Lung (tissue), 12 donors: Measurements from ENCODE around the gene MAP1LC3B. TPM values are rescaled to one million over a fixed set of nuclear protein-coding genes. Genes with fewer than 3 reads are reported as not detected.

Source experiments
- ATAC-seq: fragments of 200-7000 bp; cut with Tn5 transposase; one replicate; pipeline ENCODE4 v1.9.1; 2020; ENCODE audit warnings: moderate number of reproducible peaks; ENCODE audit not compliant: insufficient read depth, low FRiP score
- DNase-seq, 3 donors: peaks; one replicate each; pipeline ENCODE4 v3.0.0-alpha.2; 2013 to 2017
- H3K27ac ChIP-seq, 2 donors: one replicate each; pipeline ENCODE4 v1.5.1; 2013; ENCODE audit warnings: mild to moderate bottlenecking in 2 of 2, moderate library complexity in 2 of 2, control low read depth in 1 of 2, inconsistent platforms in 1 of 2, low read depth in 1 of 2, low read length in 1 of 2
- H3K27me3 ChIP-seq, 3 donors: one replicate each; pipeline ENCODE4 v1.5.1; 2013; ENCODE audit warnings: low read length in 2 of 3; ENCODE audit not compliant: control insufficient read depth in 3 of 3, insufficient read depth in 3 of 3
- H3K36me3 ChIP-seq, 4 donors: one replicate each; pipeline ENCODE4 v1.5.1; 2013; ENCODE audit warnings: low read length in 4 of 4, mild to moderate bottlenecking in 1 of 4, moderate library complexity in 1 of 4; ENCODE audit not compliant: control insufficient read depth in 4 of 4, insufficient read depth in 4 of 4
- H3K4me1 ChIP-seq, 5 donors: one replicate each; pipeline ENCODE4 v1.5.1; 2013; ENCODE audit warnings: low read length in 5 of 5, mild to moderate bottlenecking in 2 of 5, moderate library complexity in 1 of 5; ENCODE audit not compliant: control insufficient read depth in 5 of 5, insufficient read depth in 5 of 5
- H3K4me3 ChIP-seq: one replicate; pipeline ENCODE4 v1.5.1; 2013; ENCODE audit warnings: mild to moderate bottlenecking, control low read depth, moderate library complexity
- H3K9ac ChIP-seq, 2 donors: one replicate each; pipeline ENCODE4 v1.5.1; 2013; ENCODE audit warnings: low read length in 2 of 2, control low read depth in 1 of 2; ENCODE audit not compliant: insufficient read depth in 1 of 2
- H3K9me3 ChIP-seq, 4 donors: one replicate each; pipeline ENCODE4 v1.5.1; 2013; ENCODE audit warnings: low read length in 3 of 4, mild to moderate bottlenecking in 1 of 4, moderate library complexity in 1 of 4; ENCODE audit not compliant: control insufficient read depth in 4 of 4, insufficient read depth in 3 of 4
- CTCF ChIP-seq: IDR thresholded peaks from 2 replicates; pipeline ENCODE4 v1.5.1; 2012; ENCODE audit warnings: mild to moderate bottlenecking; ENCODE audit errors: control extremely low read depth, extremely low read depth
- WGBS, 2 donors: extraction: QIAGEN DNeasy Blood & Tissue Kit; methylation state at CpG; one replicate each; pipeline ENCODE4 v1.1.7; 2013; 5-methylcytosine and 5-hydroxymethylcytosine counted together
- polyA plus RNA-seq, 2 donors: library from polyadenylated mRNA; stranded (reverse); fragments of 200-250 nt; gene quantifications; one replicate each; pipeline ENCODE4 v1.2.1, GENCODE V29; 2013
- total RNA-seq, 2 donors: library from RNA; depleted of rRNA in 1 of 2; stranded (reverse); fragments of >200 nt in 1 of 2; gene quantifications; one replicate each; pipeline ENCODE4 v1.2.1, GENCODE V29; 2014 to 2021
- donor health status: control.
- donor health status: control.
- donor health status: Bipolar disorder and iron deficiency.
- donor health status: healthy.
- donor health status: DM: yes; HTN: yes; CAD: no.

The MAP1LC3B gene
- total and polyA plus RNA-seq, 4 donors: 43.3 to 62.2 (median 47.7) TPM

- Histone ChIP-seq H3K4me3 (no peak overlapping the region), H3K4me1 (peaks cover 0 to 9% (median 9%) of the 10 kb centered on the region in 5 donors), H3K36me3 (peaks cover 0 to 15% (median 5%) of the 10 kb centered on the region in 4 donors), H3K9ac (no peak overlapping the region), H3K27me3 (no peaks in the 10 kb centered on the region), H3K27ac (no peak overlapping the region), H3K9me3 (no peaks in the 10 kb centered on the region)
- 96% methylated on average over 13 of the region's 13 CpGs for WGBS, 2 donors
- TF ChIP-seq CTCF: no peak
- no peak for ATAC-seq
- no peak for DNase-seq
These were observed 43.4 kb upstream of the MAP1LC3B start for GRCh38 chr16:87348616-87349157.

GRCh38 chr16:87350031-87350430 lies 42.1 kb upstream of the MAP1LC3B start:
- no peak for ATAC-seq
- H3K9ac ChIP-seq: no peak overlapping the region
- WGBS, 2 donors: 90 to 93% methylated on average over 8 of the region's 8 CpGs
- no peak for DNase-seq
- TF ChIP-seq CTCF: no peak
- peaks cover 0 to 9% (median 2%) of the 10 kb centered on the region in 5 donors for H3K4me1 ChIP-seq
- H3K4me3 ChIP-seq: no peak overlapping the region
- H3K9me3 ChIP-seq: no peaks in the 10 kb centered on the region
- H3K27me3 ChIP-seq: no peaks in the 10 kb centered on the region
- H3K36me3 ChIP-seq: peaks cover 0 to 15% (median 5%) of the 10 kb centered on the region in 4 donors
- H3K27ac ChIP-seq: no peak overlapping the region

- no peak overlapping the region for H3K4me3 ChIP-seq
- peaks cover 0 to 12% (median 6%) of the 10 kb centered on the region in 4 donors for H3K36me3 ChIP-seq
- TF ChIP-seq CTCF: no peak
- ATAC-seq: no peak
- no peaks in the 10 kb centered on the region for H3K9me3 ChIP-seq
- peak in 2 of 3 donors; percentile 73 to 79 for DNase-seq
- no peaks in the 10 kb centered on the region for H3K27me3 ChIP-seq
- WGBS, 2 donors: 77 to 86% methylated on average over 23 of the region's 23 CpGs
- peaks cover 0 to 9% (median 0%) of the 10 kb centered on the region in 5 donors for H3K4me1 ChIP-seq
- no peak overlapping the region for H3K27ac ChIP-seq
- no peak overlapping the region for H3K9ac ChIP-seq
These were observed 41.3 kb upstream of the MAP1LC3B start for GRCh38 chr16:87350681-87351319.

GRCh38 chr16:87351320-87351698 lies 40.8 kb upstream of the MAP1LC3B start:
- DNase-seq: no peak
- no peak overlapping the region for H3K27ac ChIP-seq
- no peak for TF ChIP-seq CTCF
- H3K4me1 ChIP-seq: peaks cover 0 to 9% (median 0%) of the 10 kb centered on the region in 5 donors
- ATAC-seq: no peak
- H3K4me3 ChIP-seq: no peak overlapping the region
- H3K27me3 ChIP-seq: no peaks in the 10 kb centered on the region
- H3K36me3 ChIP-seq: peaks cover 0 to 9% (median 6%) of the 10 kb centered on the region in 4 donors
- 79 to 81% methylated on average over 9 of the region's 9 CpGs for WGBS, 2 donors
- no peak overlapping the region for H3K9ac ChIP-seq
- no peaks in the 10 kb centered on the region for H3K9me3 ChIP-seq
